Measurements from ENCODE around the gene HOXA3.

HOXA3 gene

GRCh38 chr7:27181795-27182275, 29.5 kb upstream of the HOXA3 start:
- no peak for DNase-seq (ENCODE audit: low read depth in 1 of 2, low spot score in 1 of 2)
- H3K27me3 ChIP-seq (ENCODE audit: insufficient read depth, poor library complexity, severe bottlenecking) = peaks cover 50% of the 10 kb centered on the region
- H3K27ac ChIP-seq (replicated peaks) = no peak overlapping the region

GRCh38 chr7:27180431-27181420, 28.3 kb upstream of the HOXA3 start:
- H3K27ac ChIP-seq (replicated peaks) = no peak overlapping the region
- DNase-seq (ENCODE audit: low read depth in 1 of 2, low spot score in 1 of 2) = no peak
- peaks cover 42% of the 10 kb centered on the region for H3K27me3 ChIP-seq (ENCODE audit: insufficient read depth, poor library complexity, severe bottlenecking)
- no peak for TF ChIP-seq POLR2AphosphoS5 (IDR thresholded peaks at IDR 0.05; ENCODE audit: low read depth)
- TF ChIP-seq SPI1 (IDR thresholded peaks at IDR 0.05; ENCODE audit: borderline replicate concordance, low read depth) = no peak
- TF ChIP-seq, protein P1, sequence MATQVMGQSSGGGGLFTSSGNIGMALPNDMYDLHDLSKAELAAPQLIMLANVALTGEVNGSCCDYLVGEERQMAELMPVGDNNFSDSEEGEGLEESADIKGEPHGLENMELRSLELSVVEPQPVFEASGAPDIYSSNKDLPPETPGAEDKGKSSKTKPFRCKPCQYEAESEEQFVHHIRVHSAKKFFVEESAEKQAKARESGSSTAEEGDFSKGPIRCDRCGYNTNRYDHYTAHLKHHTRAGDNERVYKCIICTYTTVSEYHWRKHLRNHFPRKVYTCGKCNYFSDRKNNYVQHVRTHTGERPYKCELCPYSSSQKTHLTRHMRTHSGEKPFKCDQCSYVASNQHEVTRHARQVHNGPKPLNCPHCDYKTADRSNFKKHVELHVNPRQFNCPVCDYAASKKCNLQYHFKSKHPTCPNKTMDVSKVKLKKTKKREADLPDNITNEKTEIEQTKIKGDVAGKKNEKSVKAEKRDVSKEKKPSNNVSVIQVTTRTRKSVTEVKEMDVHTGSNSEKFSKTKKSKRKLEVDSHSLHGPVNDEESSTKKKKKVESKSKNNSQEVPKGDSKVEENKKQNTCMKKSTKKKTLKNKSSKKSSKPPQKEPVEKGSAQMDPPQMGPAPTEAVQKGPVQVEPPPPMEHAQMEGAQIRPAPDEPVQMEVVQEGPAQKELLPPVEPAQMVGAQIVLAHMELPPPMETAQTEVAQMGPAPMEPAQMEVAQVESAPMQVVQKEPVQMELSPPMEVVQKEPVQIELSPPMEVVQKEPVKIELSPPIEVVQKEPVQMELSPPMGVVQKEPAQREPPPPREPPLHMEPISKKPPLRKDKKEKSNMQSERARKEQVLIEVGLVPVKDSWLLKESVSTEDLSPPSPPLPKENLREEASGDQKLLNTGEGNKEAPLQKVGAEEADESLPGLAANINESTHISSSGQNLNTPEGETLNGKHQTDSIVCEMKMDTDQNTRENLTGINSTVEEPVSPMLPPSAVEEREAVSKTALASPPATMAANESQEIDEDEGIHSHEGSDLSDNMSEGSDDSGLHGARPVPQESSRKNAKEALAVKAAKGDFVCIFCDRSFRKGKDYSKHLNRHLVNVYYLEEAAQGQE (IDR thresholded peaks at IDR 0.05; ENCODE audit: insufficient replicate concordance, low read depth) = no peak
- no peak for TF ChIP-seq CTCF (IDR thresholded peaks at IDR 0.05; ENCODE audit: insufficient read depth, low read length)
- TF ChIP-seq GABPA (IDR thresholded peaks at IDR 0.05; ENCODE audit: low read depth) = no peak
- H3K4me3 ChIP-seq (replicated peaks; ENCODE audit: insufficient read depth, low read length) = no peak overlapping the region

More at GRCh38 chr7:27181795-27182275, 29.5 kb upstream of the HOXA3 start:
- TF ChIP-seq GABPA (IDR thresholded peaks at IDR 0.05; ENCODE audit: low read depth) (no peak), POLR2AphosphoS5 (IDR thresholded peaks at IDR 0.05; ENCODE audit: low read depth) (no peak), CTCF (IDR thresholded peaks at IDR 0.05; ENCODE audit: insufficient read depth, low read length) (no peak), SPI1 (IDR thresholded peaks at IDR 0.05; ENCODE audit: borderline replicate concordance, low read depth) (no peak)
- TF ChIP-seq, protein P1 (IDR thresholded peaks at IDR 0.05; ENCODE audit: insufficient replicate concordance, low read depth) = no peak
- H3K4me3 ChIP-seq (replicated peaks; ENCODE audit: insufficient read depth, low read length) = no peak overlapping the region

- peaks cover 42% of the 10 kb centered on the region for H3K27me3 ChIP-seq (ENCODE audit: insufficient read depth, poor library complexity, severe bottlenecking)
- TF ChIP-seq CTCF (IDR thresholded peaks at IDR 0.05; ENCODE audit: insufficient read depth, low read length) = peak; percentile 68
- TF ChIP-seq, protein P1 (IDR thresholded peaks at IDR 0.05; ENCODE audit: insufficient replicate concordance, low read depth) = no peak
- TF ChIP-seq GABPA (IDR thresholded peaks at IDR 0.05; ENCODE audit: low read depth) = no peak
- no peak for TF ChIP-seq SPI1 (IDR thresholded peaks at IDR 0.05; ENCODE audit: borderline replicate concordance, low read depth)
- peak in 1 of 2 experiments; percentile 53 for DNase-seq (ENCODE audit: low read depth in 1 of 2, low spot score in 1 of 2)
- H3K27ac ChIP-seq (replicated peaks) = no peak overlapping the region
- no peak overlapping the region for H3K4me3 ChIP-seq (replicated peaks; ENCODE audit: insufficient read depth, low read length)
Observed at GRCh38 chr7:27179503-27180430, 27.4 kb upstream of the HOXA3 start.

All from HL-60 (cell line).